ENCODE data around the gene ZNG1A.

DNA sequence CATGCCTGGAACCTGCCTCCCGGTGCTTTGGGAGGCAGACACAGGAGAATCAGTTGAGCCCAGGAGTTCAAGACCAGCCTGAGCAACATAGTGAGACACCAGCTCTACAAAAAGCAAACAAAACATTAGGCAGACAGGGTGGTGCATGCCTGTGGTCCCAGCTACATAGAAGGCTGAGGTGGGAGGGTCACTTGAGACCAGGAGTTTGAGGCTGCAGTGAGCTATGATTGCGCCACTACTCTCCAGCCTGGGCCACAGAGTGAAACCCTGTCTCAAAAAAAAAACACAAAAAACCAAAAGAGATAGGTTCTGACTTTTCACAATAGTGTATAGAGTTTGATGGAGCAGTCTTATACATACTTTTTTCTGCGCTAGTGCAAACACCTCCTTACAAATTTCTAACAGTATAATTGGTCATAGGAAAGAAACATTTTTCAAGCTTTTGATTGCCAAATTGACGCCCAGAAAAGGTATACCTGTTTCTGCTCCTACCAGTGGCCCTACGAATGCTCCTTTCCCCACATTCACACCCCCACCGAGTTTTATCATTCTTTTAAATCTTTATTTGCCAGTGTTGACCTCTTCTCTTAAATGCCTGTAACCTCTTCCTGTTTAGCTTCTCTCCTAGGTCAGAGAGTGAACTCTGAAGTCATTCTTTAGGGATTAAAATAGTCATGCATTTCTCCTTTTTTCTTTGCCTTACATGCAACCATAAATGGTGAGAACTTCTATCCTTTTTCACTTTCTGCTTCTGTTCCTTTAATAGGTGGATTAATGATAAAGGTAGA, 43.3 kb upstream of the ZNG1A start:
- no peak for TF ChIP-seq POLR2A (IDR thresholded peaks at IDR 0.05)
- TF ChIP-seq, protein P1, sequence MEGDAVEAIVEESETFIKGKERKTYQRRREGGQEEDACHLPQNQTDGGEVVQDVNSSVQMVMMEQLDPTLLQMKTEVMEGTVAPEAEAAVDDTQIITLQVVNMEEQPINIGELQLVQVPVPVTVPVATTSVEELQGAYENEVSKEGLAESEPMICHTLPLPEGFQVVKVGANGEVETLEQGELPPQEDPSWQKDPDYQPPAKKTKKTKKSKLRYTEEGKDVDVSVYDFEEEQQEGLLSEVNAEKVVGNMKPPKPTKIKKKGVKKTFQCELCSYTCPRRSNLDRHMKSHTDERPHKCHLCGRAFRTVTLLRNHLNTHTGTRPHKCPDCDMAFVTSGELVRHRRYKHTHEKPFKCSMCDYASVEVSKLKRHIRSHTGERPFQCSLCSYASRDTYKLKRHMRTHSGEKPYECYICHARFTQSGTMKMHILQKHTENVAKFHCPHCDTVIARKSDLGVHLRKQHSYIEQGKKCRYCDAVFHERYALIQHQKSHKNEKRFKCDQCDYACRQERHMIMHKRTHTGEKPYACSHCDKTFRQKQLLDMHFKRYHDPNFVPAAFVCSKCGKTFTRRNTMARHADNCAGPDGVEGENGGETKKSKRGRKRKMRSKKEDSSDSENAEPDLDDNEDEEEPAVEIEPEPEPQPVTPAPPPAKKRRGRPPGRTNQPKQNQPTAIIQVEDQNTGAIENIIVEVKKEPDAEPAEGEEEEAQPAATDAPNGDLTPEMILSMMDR (IDR thresholded peaks at IDR 0.05): no peak
